Breast epithelium (tissue), 3 donors: ENCODE measurements around the gene SREBF1.

Experiments
- POLR2A ChIP-seq: fragments of 450-650 bp; IDR thresholded peaks from one replicate; pipeline ENCODE4 v1.6.1; 2016; ENCODE audit warnings: antibody characterized with exemption, mild to moderate bottlenecking, moderate library complexity
- POLR2AphosphoS5 ChIP-seq, 3 donors: sonication (generic); formaldehyde crosslinking; IDR thresholded peaks; one replicate each; pipeline ENCODE4 v1.6.1; 2017; ENCODE audit warnings: antibody characterized with exemption in 3 of 3
- TF ChIP-seq, protein P1 (sequence below), 3 donors: fragments of 450-650 bp; IDR thresholded peaks; one replicate each; pipeline ENCODE4 v1.5.1; 2016 to 2017; ENCODE audit warnings: antibody characterized with exemption in 3 of 3, mild to moderate bottlenecking in 3 of 3, moderate library complexity in 3 of 3

DNA sequence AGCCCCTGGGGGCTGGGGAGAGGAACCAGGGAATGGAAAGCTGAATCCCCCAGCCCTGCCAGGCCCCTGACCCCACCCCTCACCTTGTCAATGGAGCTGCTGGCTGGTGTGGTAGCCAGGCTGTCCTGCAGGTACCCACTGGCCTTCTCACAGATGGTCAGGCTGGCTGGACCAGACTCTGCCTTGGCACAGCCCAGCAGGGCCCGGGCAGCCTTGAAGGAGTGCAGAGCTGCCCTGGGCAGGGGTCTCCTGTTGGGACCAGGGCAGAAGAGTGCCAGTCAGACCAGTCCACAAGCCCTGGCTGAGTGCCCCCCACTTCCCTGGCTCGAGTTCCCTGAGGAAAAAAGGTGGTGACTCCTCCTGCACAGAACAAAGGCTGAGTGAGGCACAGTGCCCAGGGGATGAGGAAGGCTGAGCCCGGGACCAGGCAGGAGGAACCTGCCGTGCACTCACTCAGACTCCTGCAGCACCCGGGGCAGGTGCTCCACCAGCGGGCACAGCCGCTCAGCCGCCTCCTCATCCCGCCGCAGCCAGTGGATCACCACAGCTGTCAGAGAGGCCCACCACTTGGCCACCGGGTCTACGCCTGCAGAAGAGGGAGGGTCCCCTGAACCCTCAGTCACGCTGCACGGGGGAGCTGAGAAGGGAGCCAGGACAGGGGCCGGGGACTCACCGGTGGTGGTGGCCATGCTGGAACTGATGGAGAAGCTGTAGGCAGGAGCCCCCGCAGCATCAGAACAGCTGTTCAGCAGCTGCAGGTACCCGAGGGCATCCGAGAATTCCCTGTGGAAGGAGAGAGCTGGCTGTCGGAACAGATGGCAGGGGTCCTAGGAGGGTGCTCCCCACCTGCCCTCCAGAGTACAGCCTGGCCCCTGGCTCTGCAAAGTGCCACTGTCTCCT, 22.4 kb downstream of the SREBF1 start:
- TF ChIP-seq, protein P1, sequence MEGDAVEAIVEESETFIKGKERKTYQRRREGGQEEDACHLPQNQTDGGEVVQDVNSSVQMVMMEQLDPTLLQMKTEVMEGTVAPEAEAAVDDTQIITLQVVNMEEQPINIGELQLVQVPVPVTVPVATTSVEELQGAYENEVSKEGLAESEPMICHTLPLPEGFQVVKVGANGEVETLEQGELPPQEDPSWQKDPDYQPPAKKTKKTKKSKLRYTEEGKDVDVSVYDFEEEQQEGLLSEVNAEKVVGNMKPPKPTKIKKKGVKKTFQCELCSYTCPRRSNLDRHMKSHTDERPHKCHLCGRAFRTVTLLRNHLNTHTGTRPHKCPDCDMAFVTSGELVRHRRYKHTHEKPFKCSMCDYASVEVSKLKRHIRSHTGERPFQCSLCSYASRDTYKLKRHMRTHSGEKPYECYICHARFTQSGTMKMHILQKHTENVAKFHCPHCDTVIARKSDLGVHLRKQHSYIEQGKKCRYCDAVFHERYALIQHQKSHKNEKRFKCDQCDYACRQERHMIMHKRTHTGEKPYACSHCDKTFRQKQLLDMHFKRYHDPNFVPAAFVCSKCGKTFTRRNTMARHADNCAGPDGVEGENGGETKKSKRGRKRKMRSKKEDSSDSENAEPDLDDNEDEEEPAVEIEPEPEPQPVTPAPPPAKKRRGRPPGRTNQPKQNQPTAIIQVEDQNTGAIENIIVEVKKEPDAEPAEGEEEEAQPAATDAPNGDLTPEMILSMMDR (IDR thresholded peaks at IDR 0.05) = no peak
- TF ChIP-seq POLR2AphosphoS5 (IDR thresholded peaks at IDR 0.05) = no peak
- no peak for TF ChIP-seq POLR2A
